Neuronal stem cell (in vitro differentiated cells): ENCODE results near the gene NAA16.

Experiments used
- DNase-seq: peaks from one replicate; pipeline ENCODE4 v3.0.0-alpha.2; 2013; ENCODE audit warnings: low spot score
- H2AFZ ChIP-seq: one replicate; pipeline ENCODE4 v1.6.1; 2013; ENCODE audit warnings: mild to moderate bottlenecking, low read length, inconsistent platforms
- H2AK5ac ChIP-seq: 2 replicates; pipeline ENCODE4 v1.6.1; 2013; ENCODE audit warnings: low read depth, mild to moderate bottlenecking, inconsistent platforms, low read length, moderate library complexity, mixed read lengths
- H2BK120ac ChIP-seq: 2 replicates; pipeline ENCODE4 v1.6.1; 2013; ENCODE audit warnings: low read depth, mild to moderate bottlenecking, inconsistent platforms, low read length, moderate library complexity, mixed read lengths
- H2BK12ac ChIP-seq: one replicate; pipeline ENCODE4 v1.6.1; 2013; ENCODE audit warnings: low read length, inconsistent platforms
- H2BK15ac ChIP-seq: 2 replicates; pipeline ENCODE4 v1.6.1; 2013; ENCODE audit warnings: mild to moderate bottlenecking, low read length, inconsistent platforms, mixed read lengths
- H2BK5ac ChIP-seq: one replicate; pipeline ENCODE4 v1.6.1; 2013; ENCODE audit warnings: inconsistent platforms, mild to moderate bottlenecking, low read length, moderate library complexity
- H3K14ac ChIP-seq: one replicate; pipeline ENCODE4 v1.6.1; 2013; ENCODE audit warnings: low read length, inconsistent platforms
- H3K18ac ChIP-seq: 2 replicates; pipeline ENCODE4 v1.6.1; 2013; ENCODE audit warnings: low read length, inconsistent platforms
- H3K23ac ChIP-seq: 2 replicates; pipeline ENCODE4 v1.6.1; 2013; ENCODE audit warnings: low read depth, mild to moderate bottlenecking, mixed read lengths, low read length, inconsistent platforms; ENCODE audit not compliant: poor library complexity
- H3K27ac ChIP-seq: replicated peaks from 3 replicates; pipeline ENCODE4 v1.5.1; 2013; ENCODE audit warnings: low read length, inconsistent platforms
- H3K27me3 ChIP-seq, 3 experiments: 2 replicates each; pipeline ENCODE4 v1.6.1; 2013; ENCODE audit warnings: low read length in 3 of 3, mild to moderate bottlenecking in 2 of 3, inconsistent platforms in 1 of 3, low read depth in 1 of 3, mixed read lengths in 1 of 3, moderate library complexity in 1 of 3; ENCODE audit not compliant: control insufficient read depth in 3 of 3, insufficient read depth in 3 of 3
- H3K36me3 ChIP-seq, 2 donors: replicated peaks in 1 of 2; 2 replicates each; pipeline ENCODE4 v1.6.1; 2013; ENCODE audit warnings: low read length in 2 of 2; ENCODE audit not compliant: control insufficient read depth in 2 of 2, insufficient read depth in 2 of 2
- H3K4ac ChIP-seq: 2 replicates; pipeline ENCODE4 v1.6.1; 2013; ENCODE audit warnings: inconsistent platforms, mild to moderate bottlenecking, low read length, moderate library complexity
- H3K4me1 ChIP-seq, 2 donors: 1 replicate in 1 of 2; 2 replicates in 1 of 2; pipeline ENCODE4 v1.6.1; 2013; ENCODE audit warnings: low read length in 2 of 2, low read depth in 1 of 2; ENCODE audit not compliant: control insufficient read depth in 2 of 2, insufficient read depth in 1 of 2
- H3K4me2 ChIP-seq: one replicate; pipeline ENCODE4 v1.6.1; 2013; ENCODE audit warnings: mild to moderate bottlenecking, low read length, inconsistent platforms; ENCODE audit not compliant: insufficient read depth, poor library complexity, severe bottlenecking
- H3K4me3 ChIP-seq, 2 donors: 2 replicates each; pipeline ENCODE4 v1.5.1; 2013; ENCODE audit warnings: low read length in 2 of 2, mild to moderate bottlenecking in 2 of 2, inconsistent platforms in 1 of 2, moderate library complexity in 1 of 2
- H3K79me1 ChIP-seq: one replicate; pipeline ENCODE4 v1.6.1; 2013; ENCODE audit warnings: low read depth, mild to moderate bottlenecking, inconsistent platforms, low read length, moderate library complexity
- H3K9ac ChIP-seq: one replicate; pipeline ENCODE4 v1.6.1; 2013; ENCODE audit warnings: mild to moderate bottlenecking, low read depth, low read length, inconsistent platforms; ENCODE audit not compliant: poor library complexity
- H3K9me3 ChIP-seq, 2 donors: replicated peaks in 1 of 2; 2 replicates each; pipeline versions ENCODE3 to v1.6.1; 2013; ENCODE audit warnings: low read length in 2 of 2, mild to moderate bottlenecking in 2 of 2, inconsistent platforms in 1 of 2, low read depth in 1 of 2, mixed read lengths in 1 of 2, moderate library complexity in 1 of 2; ENCODE audit not compliant: control insufficient read depth in 2 of 2, insufficient read depth in 1 of 2
- H4K8ac ChIP-seq: one replicate; pipeline ENCODE4 v1.6.1; 2013; ENCODE audit warnings: low read depth, mild to moderate bottlenecking, inconsistent platforms, low read length, moderate library complexity
- H4K91ac ChIP-seq: one replicate; pipeline ENCODE4 v1.6.1; 2013; ENCODE audit warnings: low read length, low read depth, mild to moderate bottlenecking, inconsistent platforms; ENCODE audit not compliant: poor library complexity
- WGBS, 2 donors: extraction: QIAGEN DNeasy Blood & Tissue Kit; methylation state at CpG; one replicate each; pipeline ENCODE4 v1.1.7; 2013; ENCODE audit warnings: missing lambda C conversion rate in 2 of 2, mixed read lengths in 1 of 2; ENCODE audit not compliant: insufficient read length in 2 of 2, insufficient replicate concordance in 1 of 2; ENCODE audit errors: extremely low coverage in 2 of 2; 5-methylcytosine and 5-hydroxymethylcytosine counted together

Gene NAA16

GRCh38 chr13:41271456-41272285, 39.4 kb upstream of the NAA16 start:
- Histone ChIP-seq H3K14ac (no peak overlapping the region), H3K18ac (no peak overlapping the region), H2BK5ac (no peak overlapping the region), H3K36me3 (no peaks in the 10 kb centered on the region), H3K79me1 (no peaks in the 10 kb centered on the region), H4K8ac (no peak overlapping the region), H3K23ac (no peak overlapping the region), H3K9ac (no peak overlapping the region), H2BK15ac (no peak overlapping the region), H2AK5ac (no peak overlapping the region), H2BK12ac (no peak overlapping the region), H3K27me3 (no peaks in the 10 kb centered on the region), H3K27ac (no peak overlapping the region), H3K4ac (no peak overlapping the region), H3K4me2 (no peak overlapping the region), H2BK120ac (no peak overlapping the region), H3K9me3 (peaks cover 0 to 23% of the 10 kb centered on the region in 2 donors), H3K4me3 (no peak overlapping the region), H2AFZ (peak overlapping the region; percentile 45), H3K4me1 (no peaks in the 10 kb centered on the region), H4K91ac (no peak overlapping the region)
- no peak for DNase-seq
- no CpG with 5 or more reads among the region's 6 CpGs for WGBS, 2 donors

- Histone ChIP-seq H3K4me1 (no peaks in the 10 kb centered on the region), H3K14ac (no peak overlapping the region), H3K23ac (no peak overlapping the region), H3K9ac (no peak overlapping the region), H4K8ac (no peak overlapping the region), H3K36me3 (no peaks in the 10 kb centered on the region), H3K9me3 (peaks cover 0 to 13% of the 10 kb centered on the region in 2 donors), H3K79me1 (no peaks in the 10 kb centered on the region), H2AFZ (no peak overlapping the region), H2BK12ac (no peak overlapping the region), H3K18ac (no peak overlapping the region), H2AK5ac (no peak overlapping the region), H3K27me3 (no peaks in the 10 kb centered on the region), H3K4me3 (no peak overlapping the region), H4K91ac (no peak overlapping the region), H3K4me2 (no peak overlapping the region), H2BK5ac (no peak overlapping the region), H3K27ac (no peak overlapping the region), H3K4ac (no peak overlapping the region), H2BK120ac (no peak overlapping the region), H2BK15ac (no peak overlapping the region)
- no CpG with 5 or more reads among the region's 3 CpGs for WGBS, 2 donors
- DNase-seq = no peak
Measured at GRCh38 chr13:41273831-41274441, 37.1 kb upstream of the NAA16 start.

- Histone ChIP-seq H3K27me3 (no peaks in the 10 kb centered on the region), H3K23ac (no peak overlapping the region), H3K4ac (no peak overlapping the region), H2AK5ac (no peak overlapping the region), H3K36me3 (no peaks in the 10 kb centered on the region), H3K14ac (no peak overlapping the region), H3K79me1 (no peaks in the 10 kb centered on the region), H3K4me1 (no peaks in the 10 kb centered on the region), H3K4me3 (no peak overlapping the region), H3K4me2 (no peak overlapping the region), H2AFZ (no peak overlapping the region), H2BK120ac (no peak overlapping the region), H4K91ac (no peak overlapping the region), H2BK15ac (no peak overlapping the region), H3K18ac (no peak overlapping the region), H3K27ac (no peak overlapping the region), H2BK12ac (no peak overlapping the region), H3K9ac (no peak overlapping the region), H2BK5ac (no peak overlapping the region), H4K8ac (no peak overlapping the region), H3K9me3 (peaks cover 0 to 6% of the 10 kb centered on the region in 2 donors)
- no peak for DNase-seq
- no CpG with 5 or more reads among the region's 11 CpGs for WGBS, 2 donors
Measured at GRCh38 chr13:41274881-41275280, 36.2 kb upstream of the NAA16 start.

GRCh38 chr13:41276824-41277223, 34.2 kb upstream of the NAA16 start:
- no peaks in the 10 kb centered on the region for H3K27me3 ChIP-seq
- no peak overlapping the region for H2AK5ac ChIP-seq
- H2BK5ac ChIP-seq = no peak overlapping the region
- H3K18ac ChIP-seq = no peak overlapping the region
- DNase-seq = no peak
- no peaks in the 10 kb centered on the region for H3K4me1 ChIP-seq
- no peaks in the 10 kb centered on the region for H3K79me1 ChIP-seq
- H3K4me2 ChIP-seq = no peak overlapping the region
- no peak overlapping the region for H4K91ac ChIP-seq
- no peak overlapping the region for H3K27ac ChIP-seq
- no peak overlapping the region for H4K8ac ChIP-seq
- H3K23ac ChIP-seq = no peak overlapping the region
- H3K4me3 ChIP-seq = no peak overlapping the region
- no peak overlapping the region for H2BK120ac ChIP-seq
- no peak overlapping the region for H3K14ac ChIP-seq
- H3K4ac ChIP-seq = no peak overlapping the region
- no peak overlapping the region for H2AFZ ChIP-seq
- H3K9me3 ChIP-seq = no peaks in the 10 kb centered on the region
- no peak overlapping the region for H2BK12ac ChIP-seq
- no peak overlapping the region for H2BK15ac ChIP-seq
- H3K36me3 ChIP-seq = no peaks in the 10 kb centered on the region
- no peak overlapping the region for H3K9ac ChIP-seq
